ENCODE measurements around the gene TMBIM4.
"Not testable (repeated sequence)": the region's sequence is repeated elsewhere in the genome, so short reads cannot be mapped to it uniquely, and the experiment has no call there.

Gene TMBIM4

DNA sequence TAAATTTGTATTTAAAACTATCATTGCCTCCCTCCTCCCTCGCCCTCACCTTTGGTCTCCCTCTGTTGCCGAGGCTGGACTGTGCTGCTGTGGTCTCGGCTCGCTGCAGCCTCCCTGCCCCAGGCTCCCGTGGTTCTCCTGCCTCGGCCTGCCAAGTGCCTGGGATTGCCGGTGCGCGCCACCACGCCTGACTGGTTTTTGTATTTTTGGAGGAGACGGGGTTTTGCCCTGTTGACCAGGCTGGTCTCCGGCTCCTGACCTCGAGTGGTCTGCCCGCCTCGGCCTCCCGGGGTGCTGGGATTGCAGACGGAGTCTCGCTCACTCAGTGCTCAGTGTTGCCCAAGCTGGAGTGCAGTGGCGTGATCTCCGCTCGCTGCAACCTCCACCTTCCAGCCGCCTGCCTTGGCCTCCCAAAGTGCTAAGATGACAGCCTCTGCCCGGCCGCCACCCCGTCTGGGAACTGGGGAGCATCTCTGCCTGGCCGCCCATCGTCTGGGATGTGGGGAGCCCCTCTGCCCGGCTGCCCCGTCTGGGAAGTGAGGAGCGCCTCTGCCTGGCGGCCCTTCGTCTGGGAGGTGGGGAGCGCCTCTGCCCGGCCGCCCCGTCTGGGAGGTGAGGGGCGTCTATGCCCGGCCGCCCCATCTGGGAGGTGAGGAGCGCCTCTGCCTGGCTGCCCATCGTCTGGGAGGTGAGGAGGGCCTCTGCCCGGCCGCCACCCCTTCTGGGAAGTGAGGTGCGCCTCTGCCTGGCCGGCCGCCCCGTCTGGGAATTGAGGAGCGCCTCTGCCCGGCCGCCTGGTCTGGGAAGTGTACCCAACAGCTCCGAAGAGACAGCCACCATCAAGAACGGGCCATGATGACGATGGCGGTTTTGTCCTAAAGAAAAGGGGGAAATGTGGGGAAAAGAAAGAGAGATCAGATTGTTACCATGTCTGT, 4.9 kb upstream of the TMBIM4 start:
- peaks cover 11% of the 10 kb centered on the region for H3K4me1 ChIP-seq (ENCODE audit: control insufficient read depth, insufficient read depth, low read length)
- not testable (repeated sequence) for H3K27me3 ChIP-seq (ENCODE audit: control insufficient read depth, insufficient read depth, low read length); H3K9ac ChIP-seq (ENCODE audit: low read length); H3K36me3 ChIP-seq (ENCODE audit: control insufficient read depth, insufficient read depth, low read length); H3K4me3 ChIP-seq (ENCODE audit: low read length); H3K9me3 ChIP-seq (ENCODE audit: control insufficient read depth, low read length)

DNA sequence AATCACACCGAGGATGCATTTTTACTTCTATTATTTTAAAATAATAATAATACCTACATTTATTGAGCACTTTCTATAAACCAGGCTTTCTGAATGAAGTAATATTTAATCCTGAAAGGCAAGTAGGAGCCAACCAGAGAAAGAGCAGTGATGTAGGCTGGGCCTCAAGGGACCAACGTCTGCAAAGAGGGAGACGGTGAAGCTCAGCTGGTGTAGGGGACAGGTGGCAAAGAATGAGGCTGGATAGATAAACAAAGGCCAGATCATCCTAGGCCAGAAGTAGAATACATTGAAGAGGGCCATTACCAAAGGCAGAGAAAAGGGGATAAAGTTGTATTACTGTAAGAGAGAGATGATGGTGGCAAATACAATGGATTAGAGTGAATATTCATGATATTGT, 810 bp upstream of the TMBIM4 start:
- Histone ChIP-seq H3K4me1 (ENCODE audit: control insufficient read depth, insufficient read depth, low read length) (peaks cover 6% of the 10 kb centered on the region), H3K4me3 (ENCODE audit: low read length) (no peak overlapping the region), H3K9ac (ENCODE audit: low read length) (no peak overlapping the region), H3K27me3 (ENCODE audit: control insufficient read depth, insufficient read depth, low read length) (no peaks in the 10 kb centered on the region), H3K9me3 (ENCODE audit: control insufficient read depth, low read length) (no peaks in the 10 kb centered on the region), H3K36me3 (ENCODE audit: control insufficient read depth, insufficient read depth, low read length) (no peaks in the 10 kb centered on the region)

DNA sequence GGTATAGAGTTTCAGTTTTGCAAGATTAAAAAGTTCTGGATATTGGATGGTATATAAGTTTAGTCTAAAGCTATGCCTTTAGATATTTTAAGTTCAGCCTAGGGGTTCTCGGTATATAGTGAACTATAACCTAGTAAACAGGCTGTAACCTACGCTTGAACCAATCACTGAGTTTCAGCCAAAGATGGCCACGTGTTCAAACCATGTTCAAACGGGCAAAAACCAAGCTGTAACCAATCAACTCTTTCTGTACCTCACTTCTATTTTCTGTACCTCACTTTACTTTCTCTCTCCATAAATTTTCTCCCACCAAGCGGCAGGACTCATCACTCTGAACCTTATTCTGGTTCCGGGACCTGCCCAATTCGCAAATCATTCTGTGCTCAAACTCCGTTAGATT, 1.4 kb downstream of the TMBIM4 start:
- H3K27me3 ChIP-seq (ENCODE audit: control insufficient read depth, insufficient read depth, low read length) = no peaks in the 10 kb centered on the region
- peak overlapping the region; percentile 96 for H3K4me3 ChIP-seq (ENCODE audit: low read length)

DNA sequence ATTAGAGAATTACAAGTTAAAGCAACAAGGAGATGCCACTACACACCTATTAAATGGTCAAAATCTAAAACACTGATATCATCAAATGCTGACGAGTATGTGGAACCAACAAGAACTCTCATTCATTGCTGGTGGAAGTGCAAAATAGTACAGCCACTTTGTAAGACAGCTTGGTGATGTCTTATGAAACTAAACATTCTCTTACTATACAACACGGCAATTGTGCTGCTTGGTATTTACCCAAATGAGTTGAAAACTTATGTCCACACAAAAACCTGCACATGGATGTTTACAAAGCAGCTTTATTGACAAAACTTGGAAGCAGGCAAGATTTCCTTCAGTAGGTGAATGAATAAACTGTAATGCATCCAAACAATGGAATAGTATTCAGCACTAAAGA, 3.2 kb downstream of the TMBIM4 start:
- H3K4me3 ChIP-seq (ENCODE audit: low read length) = no peak overlapping the region
- peaks cover 11% of the 10 kb centered on the region for H3K4me1 ChIP-seq (ENCODE audit: control insufficient read depth, insufficient read depth, low read length)
- H3K27me3 ChIP-seq (ENCODE audit: control insufficient read depth, insufficient read depth, low read length) = no peaks in the 10 kb centered on the region
- no peaks in the 10 kb centered on the region for H3K36me3 ChIP-seq (ENCODE audit: control insufficient read depth, insufficient read depth, low read length)
- no peaks in the 10 kb centered on the region for H3K9me3 ChIP-seq (ENCODE audit: control insufficient read depth, low read length)
- no peak overlapping the region for H3K9ac ChIP-seq (ENCODE audit: low read length)

More for the DNA sequence above, 1.4 kb downstream of the TMBIM4 start:
- H3K36me3 ChIP-seq (ENCODE audit: control insufficient read depth, insufficient read depth, low read length) = no peaks in the 10 kb centered on the region
- peak overlapping the region; percentile 99 for H3K9ac ChIP-seq (ENCODE audit: low read length)
- H3K4me1 ChIP-seq (ENCODE audit: control insufficient read depth, insufficient read depth, low read length) = peaks cover 6% of the 10 kb centered on the region
- H3K9me3 ChIP-seq (ENCODE audit: control insufficient read depth, low read length) = no peaks in the 10 kb centered on the region

DNA sequence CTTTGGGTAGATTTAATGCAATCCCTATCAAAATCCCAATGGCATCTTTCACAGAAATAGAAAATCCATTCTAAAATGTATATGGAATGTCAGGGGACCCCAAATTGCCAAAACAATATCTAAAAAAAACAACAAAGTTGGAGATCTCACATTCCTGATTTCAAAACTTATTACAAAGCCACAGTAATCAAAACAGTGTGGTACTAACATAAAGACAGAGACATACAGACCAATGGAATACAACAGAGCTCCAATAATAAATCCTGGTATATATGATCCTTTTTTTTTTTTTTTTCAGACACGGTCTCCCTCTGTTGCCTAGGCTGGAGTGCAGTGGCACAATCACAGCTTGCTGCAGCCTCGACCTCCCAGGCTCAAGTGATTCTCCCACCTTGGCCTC, 4.7 kb downstream of the TMBIM4 start:
- H3K4me1 ChIP-seq (ENCODE audit: control insufficient read depth, insufficient read depth, low read length) = peaks cover 15% of the 10 kb centered on the region
- H3K4me3 ChIP-seq (ENCODE audit: low read length) = no peak overlapping the region
- H3K27me3 ChIP-seq (ENCODE audit: control insufficient read depth, insufficient read depth, low read length) = no peaks in the 10 kb centered on the region
- no peak overlapping the region for H3K9ac ChIP-seq (ENCODE audit: low read length)
- H3K9me3 ChIP-seq (ENCODE audit: control insufficient read depth, low read length) = no peaks in the 10 kb centered on the region
- H3K36me3 ChIP-seq (ENCODE audit: control insufficient read depth, insufficient read depth, low read length) = no peaks in the 10 kb centered on the region

DNA sequence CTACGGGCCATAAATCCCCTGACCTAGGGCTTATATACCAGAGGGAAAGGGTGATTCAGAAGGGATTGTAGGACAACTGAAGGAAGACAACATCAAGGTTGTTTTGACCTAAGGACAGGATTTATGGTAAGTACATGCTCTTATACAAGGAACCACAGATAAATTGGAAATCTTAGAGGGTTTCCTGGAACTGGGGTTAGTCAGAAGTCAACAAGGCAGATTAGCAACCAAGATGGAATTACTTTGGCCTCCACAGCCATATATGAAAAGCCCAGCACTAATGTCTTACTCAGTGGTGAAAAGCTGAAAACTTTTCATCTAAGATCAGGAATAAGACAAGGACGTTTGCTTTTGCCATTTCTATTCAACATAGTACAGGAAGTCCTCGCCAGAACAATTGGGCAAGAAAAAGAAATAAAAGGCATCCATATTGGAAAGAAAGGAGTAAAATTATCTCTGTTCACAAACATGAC, 5.4 kb downstream of the TMBIM4 start:
- Histone ChIP-seq H3K36me3 (ENCODE audit: control insufficient read depth, insufficient read depth, low read length) (peaks cover 6% of the 10 kb centered on the region), H3K27me3 (ENCODE audit: control insufficient read depth, insufficient read depth, low read length) (no peaks in the 10 kb centered on the region), H3K9ac (ENCODE audit: low read length) (no peak overlapping the region), H3K4me1 (ENCODE audit: control insufficient read depth, insufficient read depth, low read length) (peaks cover 15% of the 10 kb centered on the region), H3K4me3 (ENCODE audit: low read length) (no peak overlapping the region), H3K9me3 (ENCODE audit: control insufficient read depth, low read length) (no peaks in the 10 kb centered on the region)

DNA sequence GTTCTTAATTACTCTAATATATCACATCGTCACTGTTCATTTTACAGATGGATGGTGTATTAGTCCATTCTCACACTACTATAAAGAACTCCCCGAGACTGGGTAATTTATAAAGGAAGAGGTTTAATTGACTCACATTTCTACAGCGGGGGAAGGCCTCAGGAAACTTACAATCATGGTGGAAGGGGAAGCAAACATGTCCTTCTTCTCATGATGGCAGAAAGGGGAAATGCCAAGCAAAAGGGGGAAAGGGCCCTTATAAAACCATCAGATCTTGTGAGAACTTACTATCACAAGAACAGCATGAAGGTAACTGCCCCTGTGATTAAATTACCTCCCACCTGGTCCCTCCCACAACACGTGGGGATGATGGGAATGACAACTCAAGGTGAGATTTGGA, 6.5 kb downstream of the TMBIM4 start:
- Histone ChIP-seq H3K9ac (ENCODE audit: low read length) (no peak overlapping the region), H3K4me1 (ENCODE audit: control insufficient read depth, insufficient read depth, low read length) (peaks cover 11% of the 10 kb centered on the region), H3K9me3 (ENCODE audit: control insufficient read depth, low read length) (no peaks in the 10 kb centered on the region), H3K4me3 (ENCODE audit: low read length) (no peak overlapping the region), H3K27me3 (ENCODE audit: control insufficient read depth, insufficient read depth, low read length) (no peaks in the 10 kb centered on the region), H3K36me3 (ENCODE audit: control insufficient read depth, insufficient read depth, low read length) (peaks cover 13% of the 10 kb centered on the region)

DNA sequence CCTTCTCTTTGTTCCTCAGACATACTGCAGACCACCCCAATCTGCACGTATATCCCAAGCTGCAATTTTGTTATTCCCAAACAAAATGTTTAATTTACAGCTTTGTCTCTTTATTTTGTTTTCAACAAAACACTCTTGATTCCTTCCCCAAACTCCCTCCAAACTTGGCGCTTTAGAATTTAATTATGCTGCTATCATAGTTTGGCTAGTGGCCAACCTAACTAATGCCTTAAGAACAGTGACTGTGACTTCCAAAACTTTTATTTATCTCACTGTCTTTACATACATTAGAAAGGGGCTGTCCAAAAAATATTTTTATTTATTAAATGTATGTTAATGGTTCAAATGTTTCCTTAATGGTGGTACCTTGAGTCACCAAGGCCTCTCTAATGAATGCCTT, 7.1 kb downstream of the TMBIM4 start:
- H3K4me1 ChIP-seq (ENCODE audit: control insufficient read depth, insufficient read depth, low read length) = peaks cover 9% of the 10 kb centered on the region

DNA sequence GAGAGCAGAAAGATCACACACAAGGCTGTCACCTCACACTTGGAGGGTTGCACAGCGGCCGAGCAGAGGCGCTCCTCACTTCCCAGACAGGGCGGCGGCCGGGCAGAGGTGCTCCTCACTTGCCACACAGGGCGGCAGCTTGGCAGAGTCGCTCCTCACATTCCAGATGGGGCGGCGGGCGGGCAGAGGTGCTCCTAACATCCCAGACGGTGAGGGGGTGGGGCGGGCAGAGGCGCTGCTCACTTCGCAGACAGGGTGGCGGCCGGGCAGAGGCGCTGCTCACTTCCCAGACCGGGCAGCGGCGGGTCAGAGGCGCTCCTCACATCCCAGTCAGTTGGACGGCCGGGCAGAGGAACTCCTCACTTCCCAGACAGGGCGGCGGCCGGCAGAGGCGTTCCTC, 9.1 kb downstream of the TMBIM4 start:
- peaks cover 13% of the 10 kb centered on the region for H3K36me3 ChIP-seq (ENCODE audit: control insufficient read depth, insufficient read depth, low read length)
- H3K9ac ChIP-seq (ENCODE audit: low read length) = no peak overlapping the region
- H3K4me3 ChIP-seq (ENCODE audit: low read length) = no peak overlapping the region
- H3K9me3 ChIP-seq (ENCODE audit: control insufficient read depth, low read length) = no peaks in the 10 kb centered on the region
- H3K4me1 ChIP-seq (ENCODE audit: control insufficient read depth, insufficient read depth, low read length) = peaks cover 20% of the 10 kb centered on the region
- no peaks in the 10 kb centered on the region for H3K27me3 ChIP-seq (ENCODE audit: control insufficient read depth, insufficient read depth, low read length)

More for the DNA sequence above, 7.1 kb downstream of the TMBIM4 start:
- H3K9me3 ChIP-seq (ENCODE audit: control insufficient read depth, low read length) = no peaks in the 10 kb centered on the region
- H3K4me3 ChIP-seq (ENCODE audit: low read length) = no peak overlapping the region
- H3K36me3 ChIP-seq (ENCODE audit: control insufficient read depth, insufficient read depth, low read length) = peaks cover 13% of the 10 kb centered on the region
- H3K27me3 ChIP-seq (ENCODE audit: control insufficient read depth, insufficient read depth, low read length) = no peaks in the 10 kb centered on the region
- no peak overlapping the region for H3K9ac ChIP-seq (ENCODE audit: low read length)

DNA sequence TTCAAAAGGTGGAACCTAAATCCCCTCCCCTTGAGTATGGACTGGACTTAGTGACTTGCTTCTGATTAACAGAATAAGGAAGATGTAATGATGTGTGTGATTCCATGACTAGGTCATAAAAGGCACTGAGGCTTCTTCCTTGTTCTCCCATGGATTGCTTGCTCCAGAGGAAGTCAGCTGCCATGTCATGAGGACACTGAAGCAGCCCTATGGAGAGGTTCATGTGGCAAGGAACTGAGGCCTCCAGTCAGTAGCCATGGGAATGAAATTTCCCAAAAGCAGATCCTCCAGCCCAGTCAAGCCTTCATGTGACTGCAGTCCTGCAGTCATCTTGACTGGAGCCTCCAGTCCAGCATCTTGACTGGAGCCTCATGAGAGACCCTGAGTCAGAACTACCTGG, 10.7 kb downstream of the TMBIM4 start:
- H3K27me3 ChIP-seq (ENCODE audit: control insufficient read depth, insufficient read depth, low read length) = no peaks in the 10 kb centered on the region
- no peaks in the 10 kb centered on the region for H3K9me3 ChIP-seq (ENCODE audit: control insufficient read depth, low read length)
- peaks cover 20% of the 10 kb centered on the region for H3K4me1 ChIP-seq (ENCODE audit: control insufficient read depth, insufficient read depth, low read length)
- no peak overlapping the region for H3K4me3 ChIP-seq (ENCODE audit: low read length)
- peaks cover 13% of the 10 kb centered on the region for H3K36me3 ChIP-seq (ENCODE audit: control insufficient read depth, insufficient read depth, low read length)
- H3K9ac ChIP-seq (ENCODE audit: low read length) = no peak overlapping the region

DNA sequence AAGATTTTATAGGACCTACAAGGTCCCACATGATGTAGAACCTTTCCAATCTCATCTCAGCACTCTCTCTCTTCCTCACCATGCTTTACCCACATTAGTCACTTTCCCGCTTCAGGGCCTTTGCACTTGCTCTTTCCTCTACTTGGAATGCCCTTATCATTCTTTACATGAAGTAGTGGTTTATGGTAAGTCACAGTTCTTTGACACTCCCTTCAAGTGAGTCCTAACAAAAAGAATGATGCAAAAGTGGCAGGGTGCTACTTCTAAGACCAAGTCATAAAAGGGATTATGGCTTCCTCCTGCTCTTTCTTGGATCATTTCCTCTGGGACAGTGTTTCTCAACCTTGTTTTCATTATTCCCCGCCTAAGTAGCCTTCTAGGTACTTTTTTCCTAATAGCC, 13.1 kb downstream of the TMBIM4 start:
- peaks cover 17% of the 10 kb centered on the region for H3K4me1 ChIP-seq (ENCODE audit: control insufficient read depth, insufficient read depth, low read length)
- H3K9me3 ChIP-seq (ENCODE audit: control insufficient read depth, low read length) = no peaks in the 10 kb centered on the region
- H3K27me3 ChIP-seq (ENCODE audit: control insufficient read depth, insufficient read depth, low read length) = no peaks in the 10 kb centered on the region

DNA sequence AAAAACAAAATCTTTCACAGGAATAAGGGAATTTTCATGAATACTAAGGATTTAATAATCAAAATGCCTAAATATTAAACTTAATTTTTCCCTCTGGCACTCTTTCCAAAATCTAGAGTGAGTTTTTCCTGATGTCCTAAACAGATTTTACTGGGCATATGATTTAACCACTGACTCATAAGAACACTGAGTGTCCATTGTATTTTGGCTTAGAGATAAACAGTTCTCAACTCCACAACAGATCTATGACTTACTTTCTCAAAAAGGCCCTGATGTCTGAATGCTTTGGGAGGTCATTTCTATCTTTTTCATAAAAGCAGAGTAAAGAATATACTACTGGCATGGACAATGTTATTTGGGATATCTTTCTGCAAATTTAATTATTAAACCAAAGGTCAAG, 15.0 kb downstream of the TMBIM4 start:
- no peaks in the 10 kb centered on the region for H3K27me3 ChIP-seq (ENCODE audit: control insufficient read depth, insufficient read depth, low read length)
- H3K36me3 ChIP-seq (ENCODE audit: control insufficient read depth, insufficient read depth, low read length) = peaks cover 10% of the 10 kb centered on the region
- peaks cover 22% of the 10 kb centered on the region for H3K4me1 ChIP-seq (ENCODE audit: control insufficient read depth, insufficient read depth, low read length)
- H3K9ac ChIP-seq (ENCODE audit: low read length) = no peak overlapping the region
- no peak overlapping the region for H3K4me3 ChIP-seq (ENCODE audit: low read length)
- no peaks in the 10 kb centered on the region for H3K9me3 ChIP-seq (ENCODE audit: control insufficient read depth, low read length)

More for the DNA sequence above, 13.1 kb downstream of the TMBIM4 start:
- H3K9ac ChIP-seq (ENCODE audit: low read length) = no peak overlapping the region
- H3K36me3 ChIP-seq (ENCODE audit: control insufficient read depth, insufficient read depth, low read length) = peaks cover 13% of the 10 kb centered on the region
- H3K4me3 ChIP-seq (ENCODE audit: low read length) = no peak overlapping the region

Measured in mucosa of stomach (tissue), 1 donor.